Ramos (cell line): ENCODE measurements around the gene TSSK6.

Experiments used
- in situ Hi-C: fragments of 300-500 bp; cut with MboI; formaldehyde crosslinking; loops from one replicate; pipeline ENCODE4 v1.14.3; 2022; ENCODE audit warnings: low sequenced_read_pairs; ENCODE audit not compliant: unreplicated experiment

Gene TSSK6

DNA sequence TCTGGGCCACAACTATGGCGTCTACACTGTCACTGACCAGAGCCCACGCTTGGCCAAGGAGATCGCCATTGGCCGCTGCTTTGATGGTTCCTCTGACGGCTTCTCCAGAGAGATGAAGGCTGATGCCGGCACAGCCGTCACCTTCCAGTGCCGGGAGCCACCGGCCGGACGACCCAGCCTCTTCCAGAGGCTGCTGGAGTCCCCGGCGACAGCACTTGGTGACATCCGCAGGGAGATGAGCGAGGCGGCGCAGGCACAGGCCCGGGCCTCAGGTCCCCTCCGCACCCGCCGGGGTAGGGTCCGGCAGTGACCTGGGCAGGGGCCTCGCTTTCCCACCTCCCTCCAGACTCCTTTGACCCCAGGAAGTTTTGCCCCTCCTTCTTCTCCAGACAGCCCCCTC, 30.4 kb upstream of the TSSK6 start:
- in situ Hi-C loops, result loop anchor here (25.0 kb wide), 2 partner anchors 417 to 717 kb away; no protein-coding TSS in a partner anchor

DNA sequence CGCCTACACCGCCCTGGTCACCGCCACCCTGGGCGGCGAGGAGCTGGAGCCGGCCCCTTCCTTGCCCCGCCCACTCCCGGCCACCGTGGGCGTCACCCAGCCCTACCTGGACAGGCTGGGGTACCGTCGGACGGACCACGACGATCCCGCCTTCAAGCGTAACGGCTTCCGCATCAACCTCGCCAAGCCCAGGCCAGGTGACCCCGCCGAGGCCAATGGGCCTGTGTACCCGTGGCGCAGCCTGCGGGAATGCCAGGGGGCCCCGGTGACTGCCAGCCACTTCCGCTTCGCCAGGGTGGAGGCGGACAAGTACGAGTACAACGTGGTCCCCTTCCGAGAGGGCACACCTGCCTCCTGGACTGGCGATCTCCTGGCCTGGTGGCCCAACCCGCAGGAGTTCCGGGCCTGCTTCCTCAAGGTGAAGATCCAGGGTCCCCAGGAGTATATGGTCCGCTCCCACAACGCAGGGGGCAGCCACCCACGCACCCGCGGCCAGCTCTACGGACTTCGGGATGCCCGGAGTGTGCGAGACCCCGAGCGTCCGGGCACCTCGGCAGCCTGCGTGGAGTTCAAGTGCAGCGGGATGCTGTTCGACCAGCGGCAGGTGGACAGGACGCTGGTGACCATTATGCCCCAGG, 29.7 kb upstream of the TSSK6 start:
- in situ Hi-C loops, result loop anchor here (25.0 kb wide), 2 partner anchors 417 to 717 kb away; no protein-coding TSS in a partner anchor

DNA sequence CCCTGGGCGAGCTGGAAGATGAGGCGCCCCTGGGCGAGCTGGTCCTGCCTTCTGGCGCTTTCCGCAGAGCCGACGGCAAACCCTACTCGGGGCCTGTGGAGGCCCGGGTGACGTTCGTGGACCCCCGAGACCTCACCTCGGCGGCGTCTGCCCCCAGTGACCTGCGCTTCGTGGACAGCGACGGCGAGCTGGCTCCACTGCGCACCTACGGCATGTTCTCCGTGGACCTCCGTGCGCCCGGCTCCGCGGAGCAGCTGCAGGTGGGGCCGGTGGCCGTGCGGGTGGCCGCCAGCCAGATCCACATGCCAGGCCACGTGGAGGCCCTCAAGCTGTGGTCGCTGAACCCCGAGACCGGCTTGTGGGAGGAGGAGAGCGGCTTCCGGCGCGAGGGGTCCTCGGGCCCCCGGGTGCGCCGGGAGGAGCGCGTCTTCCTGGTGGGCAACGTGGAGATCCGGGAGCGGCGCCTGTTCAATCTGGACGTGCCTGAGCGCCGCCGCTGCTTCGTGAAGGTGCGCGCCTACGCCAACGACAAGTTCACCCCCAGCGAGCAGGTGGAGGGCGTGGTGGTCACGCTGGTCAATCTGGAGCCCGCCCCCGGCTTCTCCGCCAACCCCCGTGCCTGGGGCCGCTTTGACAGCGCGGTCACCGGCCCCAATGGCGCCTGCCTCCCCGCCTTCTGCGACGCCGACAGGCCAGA, 29.1 kb upstream of the TSSK6 start:
- in situ Hi-C loops, result loop anchor here (25.0 kb wide), 2 partner anchors 418 to 718 kb away; no protein-coding TSS in a partner anchor

DNA sequence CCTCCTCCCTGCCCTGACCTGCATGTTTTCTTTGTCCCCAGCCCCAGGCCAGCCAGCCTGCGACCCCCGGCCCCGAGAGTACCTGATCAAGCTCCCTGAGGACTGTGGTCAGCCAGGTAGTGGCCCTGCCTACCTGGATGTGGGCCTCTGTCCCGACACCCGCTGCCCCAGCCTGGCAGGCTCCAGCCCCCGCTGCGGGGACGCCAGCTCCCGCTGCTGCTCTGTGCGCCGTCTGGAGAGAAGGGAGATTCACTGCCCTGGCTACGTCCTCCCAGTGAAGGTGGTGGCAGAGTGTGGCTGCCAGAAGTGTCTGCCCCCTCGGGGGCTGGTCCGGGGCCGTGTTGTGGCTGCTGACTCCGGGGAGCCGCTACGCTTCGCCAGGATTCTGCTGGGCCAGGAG, 28.3 kb upstream of the TSSK6 start:
- in situ Hi-C loops, result loop anchor here (25.0 kb wide), 2 partner anchors 419 to 719 kb away; no protein-coding TSS in a partner anchor

DNA sequence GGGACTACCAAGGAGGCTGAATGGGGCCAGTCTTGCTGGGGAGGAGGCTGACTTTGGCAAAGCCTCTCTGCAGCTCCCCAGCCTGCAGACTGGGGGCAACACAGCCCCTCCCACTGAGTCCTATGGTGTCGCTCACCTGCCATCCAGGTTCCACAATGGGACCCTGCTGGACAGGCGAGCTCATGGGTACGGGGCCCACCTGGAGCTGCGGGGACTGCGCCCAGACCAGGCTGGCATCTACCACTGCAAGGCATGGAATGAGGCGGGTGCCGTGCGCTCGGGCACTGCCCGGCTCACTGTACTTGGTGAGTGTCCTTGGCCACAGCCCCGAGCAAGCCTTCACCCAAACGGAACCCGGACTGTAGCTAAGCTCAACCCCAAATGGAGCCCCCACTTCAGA, 27.8 kb upstream of the TSSK6 start:
- in situ Hi-C loops, result loop anchor here (25.0 kb wide), 2 partner anchors 419 to 719 kb away; no protein-coding TSS in a partner anchor

DNA sequence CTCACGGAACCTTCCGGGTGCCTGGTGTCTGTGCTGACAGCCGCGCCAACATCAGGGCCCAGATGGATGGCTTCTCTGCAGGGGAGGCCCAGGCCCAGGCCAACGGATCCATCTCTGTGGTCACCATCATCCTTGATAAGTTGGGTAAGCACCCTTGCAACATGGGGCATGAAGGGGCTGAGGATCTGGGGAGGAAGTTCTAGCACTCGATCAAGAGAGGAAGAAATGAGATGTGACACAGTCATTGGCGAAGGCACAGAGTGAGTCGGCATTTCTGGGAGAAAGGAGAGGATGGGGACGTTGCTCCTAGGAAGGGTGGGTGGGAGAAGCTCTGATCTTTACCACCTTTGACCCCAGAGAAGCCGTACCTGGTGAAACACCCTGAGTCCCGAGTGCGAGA, 27.2 kb upstream of the TSSK6 start:
- in situ Hi-C loops, result loop anchor here (25.0 kb wide), 2 partner anchors 420 to 720 kb away; no protein-coding TSS in a partner anchor

DNA sequence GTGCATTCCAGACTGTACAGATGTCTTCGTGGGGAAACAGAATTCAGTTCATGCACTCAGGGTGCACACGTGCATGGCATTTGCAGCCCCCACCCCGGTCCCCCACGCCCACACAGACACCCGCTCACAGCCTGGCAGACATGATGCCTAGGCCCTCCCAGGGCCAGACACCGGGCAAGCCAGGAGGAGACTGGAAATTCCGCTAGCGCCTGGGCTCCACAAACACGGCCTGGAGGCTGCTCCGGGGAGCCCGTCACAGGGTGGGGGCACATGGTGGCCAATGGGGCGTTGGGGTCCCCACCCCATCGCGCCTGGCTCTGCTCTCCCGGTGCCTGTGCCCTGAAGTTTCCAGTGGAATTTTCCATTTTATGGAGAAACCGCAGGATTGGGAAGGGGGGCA, 26.3 kb upstream of the TSSK6 start:
- in situ Hi-C loops, result loop anchor here (25.0 kb wide), 2 partner anchors 421 to 721 kb away; no protein-coding TSS in a partner anchor

DNA sequence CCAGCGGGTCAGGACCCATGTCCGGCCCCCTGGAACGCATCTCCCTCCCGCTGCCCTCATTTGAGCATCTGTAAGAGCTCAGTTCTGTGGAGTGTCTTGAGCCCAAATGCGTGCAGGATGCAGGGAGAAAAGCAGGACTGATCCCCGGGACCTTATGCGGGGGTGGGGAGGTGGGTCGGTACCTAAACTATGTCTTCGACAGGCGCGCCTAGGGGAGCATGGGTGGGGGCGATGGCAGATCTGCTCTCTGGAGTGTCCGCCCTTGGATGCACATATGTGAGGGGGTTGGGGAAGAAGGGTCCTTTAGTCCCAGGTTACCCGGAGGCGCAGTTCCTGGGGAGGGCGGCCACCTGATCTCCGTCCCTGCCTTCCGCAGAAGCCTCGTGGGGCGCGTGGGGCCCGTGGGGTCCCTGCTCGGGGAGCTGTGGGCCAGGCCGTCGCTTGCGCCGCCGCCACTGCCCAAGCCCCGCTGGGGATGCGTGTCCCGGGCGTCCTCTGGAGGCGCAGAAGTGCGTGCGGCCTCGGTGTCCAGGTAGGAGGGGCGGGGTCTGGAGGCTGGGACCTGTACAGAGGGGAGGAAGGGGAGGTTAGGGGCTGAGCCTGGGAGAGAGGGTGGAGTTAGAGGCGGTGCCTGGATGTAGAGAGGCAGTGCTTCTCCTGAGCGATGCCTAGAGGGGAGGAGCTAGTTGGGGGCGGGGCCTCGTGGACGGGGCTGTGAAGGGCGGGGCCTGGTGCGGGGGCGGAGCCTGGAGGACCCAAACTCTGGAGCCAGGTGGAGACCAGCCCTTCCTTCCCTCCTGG, 25.6 kb upstream of the TSSK6 start:
- in situ Hi-C loops, result loop anchor here (25.0 kb wide), 2 partner anchors 421 to 721 kb away; no protein-coding TSS in a partner anchor

DNA sequence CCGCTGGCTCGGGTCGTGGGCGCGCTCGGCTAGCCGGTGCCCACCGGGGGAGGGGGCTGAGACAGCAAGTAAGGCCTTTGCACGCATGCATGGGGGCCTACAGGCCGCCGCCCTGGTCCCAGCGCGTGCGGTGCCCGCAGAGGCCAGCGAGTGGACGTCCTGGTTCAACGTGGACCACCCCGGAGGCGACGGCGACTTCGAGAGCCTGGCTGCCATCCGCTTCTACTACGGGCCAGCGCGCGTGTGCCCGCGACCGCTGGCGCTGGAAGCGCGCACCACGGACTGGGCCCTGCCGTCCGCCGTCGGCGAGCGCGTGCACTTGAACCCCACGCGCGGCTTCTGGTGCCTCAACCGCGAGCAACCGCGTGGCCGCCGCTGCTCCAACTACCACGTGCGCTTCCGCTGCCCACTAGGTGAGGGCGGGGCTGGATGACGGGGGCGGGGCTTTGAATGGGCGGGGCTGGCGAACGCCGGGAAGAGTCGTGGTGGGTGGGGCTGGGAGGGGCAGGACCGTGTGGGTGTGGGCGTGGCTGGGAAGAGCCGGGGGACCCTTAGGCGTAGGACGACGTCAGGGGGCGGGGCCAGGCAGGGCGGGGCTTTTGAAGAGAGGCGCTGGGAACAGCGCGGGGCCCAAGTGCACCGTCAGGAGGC, 24.8 kb upstream of the TSSK6 start:
- in situ Hi-C loops, result loop anchor here (25.0 kb wide), 2 partner anchors 422 to 722 kb away; no protein-coding TSS in a partner anchor

DNA sequence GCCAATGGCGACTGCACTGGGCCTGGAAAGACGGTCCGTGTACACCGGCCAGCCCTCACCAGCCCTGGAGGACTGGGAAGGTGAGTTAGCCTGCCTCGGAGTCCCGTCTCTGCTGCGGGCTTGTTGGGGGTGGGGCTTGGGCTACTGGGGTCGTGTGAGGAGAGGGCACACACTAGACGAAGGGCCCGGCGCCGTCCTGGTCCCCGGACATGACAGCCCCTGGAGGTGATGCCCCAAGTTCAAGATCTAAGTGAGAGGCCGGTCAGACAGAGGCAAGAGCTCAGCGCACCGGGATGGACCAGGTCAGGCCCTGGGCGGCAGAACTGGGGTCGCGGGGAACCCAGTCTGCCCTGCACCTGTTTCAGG, 24.3 kb upstream of the TSSK6 start:
- in situ Hi-C loops, result loop anchor here (5.0 to 25.0 kb wide), 3 partner anchors 103 to 723 kb away; partner anchors contain the start of gene GMIP

DNA sequence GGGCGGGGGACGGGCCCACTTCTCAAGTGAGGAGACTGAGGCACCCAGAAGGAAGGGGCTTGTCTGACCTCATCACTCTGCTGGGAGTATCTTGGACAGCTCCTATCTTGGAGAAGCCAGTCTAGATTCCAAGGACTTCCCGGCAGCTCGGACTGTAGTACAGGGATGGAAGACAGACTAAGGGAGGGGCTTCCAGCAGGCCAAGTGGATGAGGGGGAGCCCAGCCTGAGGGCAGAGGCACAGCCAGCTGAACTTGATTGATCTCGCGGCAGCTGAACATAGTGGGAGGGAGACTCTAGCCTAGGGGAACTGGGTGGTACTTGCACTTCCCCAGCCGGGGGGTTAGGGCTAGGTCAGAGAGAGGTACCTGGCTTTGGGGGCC, 23.4 kb upstream of the TSSK6 start:
- in situ Hi-C loops, result loop anchor here (5.0 to 25.0 kb wide), 3 partner anchors 104 to 724 kb away; partner anchors contain the start of gene GMIP

DNA sequence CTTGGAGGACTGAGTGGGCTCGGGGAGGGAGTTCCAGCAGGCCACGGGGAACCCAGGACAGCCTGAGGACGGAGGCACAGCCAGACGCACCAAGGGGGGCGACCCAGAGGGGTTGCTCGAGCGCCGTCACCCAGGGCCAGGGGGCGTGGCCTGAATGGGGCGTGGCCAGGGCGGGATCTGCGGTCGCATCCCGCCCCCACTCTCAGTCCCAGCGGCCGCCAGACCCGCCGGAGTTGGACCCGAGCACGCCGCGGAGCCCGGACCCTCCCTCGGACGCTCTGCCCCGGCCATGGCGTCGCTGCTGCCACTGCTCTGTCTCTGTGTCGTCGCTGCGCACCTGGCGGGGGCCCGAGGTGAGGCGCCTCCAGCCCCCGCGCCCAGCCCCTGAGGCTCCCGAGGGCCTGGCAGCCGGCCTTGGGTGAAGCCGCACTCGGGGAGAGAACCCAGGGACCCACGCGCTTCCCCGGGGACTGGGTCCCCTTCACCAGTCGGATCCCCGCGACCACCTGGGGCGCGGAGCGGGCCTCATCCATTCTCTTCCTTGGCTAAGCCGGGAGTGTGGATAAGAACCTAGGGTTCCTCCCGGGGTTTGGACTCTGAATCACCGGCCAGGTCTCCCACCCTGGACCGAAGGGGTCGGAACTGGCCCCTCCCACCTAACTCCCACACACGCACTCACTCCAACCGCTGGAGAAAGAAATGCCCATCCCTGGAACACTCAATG, 22.9 kb upstream of the TSSK6 start, which contains the start of gene CILP2:
TSS of gene CILP2 (plus strand) at position 205 of the 724 bp plus-strand sequence. CDS start at position 290, 85 bp downstream.
- in situ Hi-C loops, result loop anchor here (5.0 to 25.0 kb wide), 3 partner anchors 104 to 724 kb away; partner anchors contain the start of gene GMIP

DNA sequence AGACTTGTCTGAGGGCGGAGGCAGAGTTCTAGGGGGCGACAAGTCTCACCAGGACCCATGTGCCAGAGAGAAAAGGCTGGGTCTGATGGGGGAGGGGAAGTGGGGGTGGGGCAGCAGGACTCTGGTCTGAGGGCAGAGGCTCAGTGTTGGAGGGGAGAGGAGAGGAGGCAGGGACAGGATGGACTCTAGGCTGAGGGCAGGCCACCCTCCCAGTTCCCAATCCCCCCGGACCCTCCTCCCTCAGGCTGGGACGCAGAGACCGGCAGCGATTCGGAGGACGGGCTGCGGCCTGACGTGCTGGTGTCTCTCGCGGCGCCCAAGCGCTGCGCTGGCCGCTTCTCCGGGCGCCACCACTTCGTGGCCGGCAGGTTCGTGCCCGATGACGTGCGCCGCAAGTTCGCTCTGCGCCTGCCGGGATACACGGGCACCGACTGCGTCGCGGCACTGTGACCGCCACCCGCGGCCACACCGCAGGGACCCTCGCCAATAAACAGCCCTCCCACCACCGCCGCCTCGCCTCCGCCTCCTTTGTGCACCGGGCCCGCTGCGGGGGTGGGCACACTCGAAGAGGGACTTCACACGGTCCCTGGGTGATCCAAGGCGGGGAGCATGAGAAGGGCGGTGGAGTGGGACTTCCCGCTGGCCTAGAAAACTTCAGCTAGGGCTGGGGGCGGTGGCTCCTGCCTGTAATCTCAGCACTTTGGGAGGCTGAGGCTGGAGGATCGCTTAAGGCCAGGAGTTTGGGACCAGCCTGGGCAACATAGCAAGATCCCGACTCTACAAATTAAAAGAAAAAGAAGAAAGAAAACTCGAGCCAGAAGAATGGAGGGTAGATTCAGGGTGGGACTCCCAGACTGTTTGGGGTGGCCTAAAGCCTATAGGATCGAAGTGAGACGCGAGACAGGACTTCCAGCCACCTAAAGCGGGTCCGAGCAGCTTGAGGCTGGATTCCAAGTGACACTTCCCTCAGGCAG, 22.0 kb upstream of the TSSK6 start:
- in situ Hi-C loops, result loop anchor here (5.0 to 25.0 kb wide), 3 partner anchors 105 to 725 kb away; partner anchors contain the start of gene GMIP

DNA sequence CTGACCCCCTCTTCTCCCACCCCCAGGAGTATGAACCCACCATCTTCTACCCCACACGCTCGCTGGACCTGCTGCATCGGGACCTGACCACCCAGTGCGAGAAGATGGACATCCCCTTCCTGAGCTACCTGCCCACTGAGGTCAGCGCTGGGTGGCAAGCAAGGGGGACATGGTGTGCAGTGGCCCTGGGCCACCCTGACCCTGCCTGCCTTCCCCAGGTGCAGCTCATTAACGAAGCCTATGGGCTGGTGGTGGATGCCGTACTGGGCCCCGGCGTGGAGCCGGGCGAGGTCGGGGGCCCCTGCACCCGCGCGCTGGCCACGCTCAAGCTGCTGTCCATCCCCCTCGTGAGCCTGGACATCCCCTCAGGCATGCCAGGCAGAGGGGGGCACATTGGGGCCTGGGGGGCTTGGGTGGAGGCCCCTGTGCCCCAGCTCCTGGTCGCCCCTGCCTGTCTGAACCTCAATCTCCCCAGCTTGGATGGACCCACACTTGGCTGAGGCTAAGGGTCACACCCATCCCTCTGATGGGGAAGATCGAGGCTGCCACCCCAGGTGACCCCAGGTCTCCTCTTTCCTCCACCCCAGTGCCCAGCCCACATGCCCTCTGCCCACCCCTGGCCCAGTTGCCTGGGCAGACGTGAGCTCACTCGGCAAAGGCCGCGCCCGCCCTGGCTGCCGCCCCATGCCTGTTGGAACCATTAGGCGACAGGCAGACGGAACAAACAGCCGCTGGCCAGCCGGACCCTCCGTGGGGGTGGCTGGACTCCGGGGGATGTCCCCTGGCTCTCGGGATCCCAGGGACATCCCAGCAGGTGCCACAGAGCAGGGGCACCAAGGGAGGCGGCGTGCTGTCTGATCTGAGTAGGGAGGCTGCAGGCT, 20.2 kb upstream of the TSSK6 start:
- in situ Hi-C loops, result loop anchor here (5.0 to 25.0 kb wide), 3 partner anchors 107 to 727 kb away; partner anchors contain the start of gene GMIP

DNA sequence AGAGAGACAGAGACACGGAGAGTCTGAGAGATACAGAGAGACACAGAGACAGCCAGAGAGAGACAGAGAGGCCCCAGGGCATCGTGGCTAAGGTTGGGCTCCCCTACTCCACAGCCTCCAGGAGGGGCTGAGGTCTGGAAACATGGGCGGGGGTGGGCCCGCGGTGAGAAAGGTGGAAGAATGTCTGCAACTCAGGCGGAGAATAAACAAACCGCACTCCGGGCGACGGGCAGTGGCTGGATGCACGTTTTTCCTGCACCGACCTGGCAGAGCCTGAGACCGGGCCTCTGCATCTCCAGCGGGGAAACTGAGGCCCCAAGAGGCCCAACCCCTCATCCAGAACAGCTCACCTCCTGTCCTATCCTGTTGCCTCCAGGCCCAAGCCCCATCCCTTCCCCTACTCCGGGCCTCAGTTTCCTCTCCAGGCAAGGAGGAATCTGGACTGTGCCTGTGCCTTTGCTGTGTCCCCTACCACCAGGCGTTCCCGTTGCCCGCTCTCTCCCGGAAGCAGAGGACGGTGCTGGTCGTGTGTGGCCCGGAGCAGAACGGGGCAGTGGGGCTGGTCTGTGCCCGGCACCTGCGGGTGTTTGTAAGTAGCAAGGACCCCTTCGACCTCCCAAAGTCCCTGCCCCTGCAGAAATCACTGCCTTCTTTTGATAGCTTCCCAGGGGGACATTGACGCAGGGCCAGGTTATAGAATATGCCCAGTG, 19.4 kb upstream of the TSSK6 start:
- in situ Hi-C loops, result loop anchor here (5.0 to 25.0 kb wide), 3 partner anchors 108 to 728 kb away; partner anchors contain the start of gene GMIP

DNA sequence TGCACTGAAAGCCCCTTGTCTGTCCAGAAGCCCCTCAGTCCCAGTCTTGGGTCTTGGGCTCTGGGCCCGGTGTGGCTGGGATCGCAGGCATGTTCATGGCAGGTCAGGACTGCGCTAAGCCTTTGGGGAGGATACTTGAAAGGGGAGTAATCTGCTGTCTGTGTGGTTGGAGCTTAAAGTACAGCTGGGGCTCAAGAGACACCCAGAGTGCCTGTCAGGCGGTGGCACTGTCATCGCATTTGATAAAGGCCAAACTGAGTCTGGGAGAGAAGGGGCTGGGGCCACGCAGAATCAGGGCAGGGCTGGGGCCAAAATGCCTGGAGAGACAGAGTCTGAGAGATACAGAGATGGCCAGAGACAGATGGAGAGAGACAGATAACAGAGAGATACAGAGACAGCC, 18.5 kb upstream of the TSSK6 start:
- in situ Hi-C loops, result loop anchor here (25.0 kb wide), 2 partner anchors 428 to 728 kb away; no protein-coding TSS in a partner anchor
